ENCODE data around the gene WDR59. TPM values are rescaled to one million over a fixed set of nuclear protein-coding genes. Genes with fewer than 3 reads are reported as not detected.
"Not testable (repeated sequence)": the region's sequence is repeated elsewhere in the genome, so short reads cannot be mapped to it uniquely, and the experiment has no call there.

Gene WDR59
- total RNA-seq, 1 donor from 2014 or later, result 64.0 TPM

GRCh38 chr16:74844041-74844980 lies 140.6 kb downstream of the WDR59 start:
- no peak overlapping the region for H3K4me2 ChIP-seq
- H3K9me3 Mint-ChIP-seq, result no peaks in the 10 kb centered on the region
- H3K27ac ChIP-seq, result no peak overlapping the region
- H3K79me2 ChIP-seq (ENCODE audit: low read depth), result no peaks in the 10 kb centered on the region
- no peak for DNase-seq (ENCODE audit: low spot score)
- peaks cover 2% of the 10 kb centered on the region for H3K4me1 Mint-ChIP-seq
- TF ChIP-seq EZH2phosphoT487 (IDR thresholded peaks at IDR 0.05) (no peak), EZH2 (IDR thresholded peaks at IDR 0.05) (no peak)
- TF ChIP-seq, protein P1, sequence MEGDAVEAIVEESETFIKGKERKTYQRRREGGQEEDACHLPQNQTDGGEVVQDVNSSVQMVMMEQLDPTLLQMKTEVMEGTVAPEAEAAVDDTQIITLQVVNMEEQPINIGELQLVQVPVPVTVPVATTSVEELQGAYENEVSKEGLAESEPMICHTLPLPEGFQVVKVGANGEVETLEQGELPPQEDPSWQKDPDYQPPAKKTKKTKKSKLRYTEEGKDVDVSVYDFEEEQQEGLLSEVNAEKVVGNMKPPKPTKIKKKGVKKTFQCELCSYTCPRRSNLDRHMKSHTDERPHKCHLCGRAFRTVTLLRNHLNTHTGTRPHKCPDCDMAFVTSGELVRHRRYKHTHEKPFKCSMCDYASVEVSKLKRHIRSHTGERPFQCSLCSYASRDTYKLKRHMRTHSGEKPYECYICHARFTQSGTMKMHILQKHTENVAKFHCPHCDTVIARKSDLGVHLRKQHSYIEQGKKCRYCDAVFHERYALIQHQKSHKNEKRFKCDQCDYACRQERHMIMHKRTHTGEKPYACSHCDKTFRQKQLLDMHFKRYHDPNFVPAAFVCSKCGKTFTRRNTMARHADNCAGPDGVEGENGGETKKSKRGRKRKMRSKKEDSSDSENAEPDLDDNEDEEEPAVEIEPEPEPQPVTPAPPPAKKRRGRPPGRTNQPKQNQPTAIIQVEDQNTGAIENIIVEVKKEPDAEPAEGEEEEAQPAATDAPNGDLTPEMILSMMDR (IDR thresholded peaks at IDR 0.05), result no peak
- H4K20me1 ChIP-seq (ENCODE audit: low read depth), result no peaks in the 10 kb centered on the region
- no peaks in the 10 kb centered on the region for H3K36me3 Mint-ChIP-seq
- H3K9ac ChIP-seq, result no peak overlapping the region
- H3K4me3 Mint-ChIP-seq, result no peak overlapping the region
- no peaks in the 10 kb centered on the region for H3K27me3 ChIP-seq
- no peaks in the 10 kb centered on the region for H3K9me3 ChIP-seq (ENCODE audit: low read depth)
- H3F3A ChIP-seq (ENCODE audit: low read depth), result no peaks in the 10 kb centered on the region
- H2AFZ ChIP-seq (replicated peaks), result no peak overlapping the region
- H3K27ac Mint-ChIP-seq, result no peak overlapping the region
- H3K27me3 Mint-ChIP-seq (ENCODE audit: insufficient read depth, low read depth), result peaks cover 4% of the 10 kb centered on the region
- H3K4me1 ChIP-seq, result no peaks in the 10 kb centered on the region
- H3K4me3 ChIP-seq, result no peak overlapping the region
- no peaks in the 10 kb centered on the region for H3K36me3 ChIP-seq

DNA sequence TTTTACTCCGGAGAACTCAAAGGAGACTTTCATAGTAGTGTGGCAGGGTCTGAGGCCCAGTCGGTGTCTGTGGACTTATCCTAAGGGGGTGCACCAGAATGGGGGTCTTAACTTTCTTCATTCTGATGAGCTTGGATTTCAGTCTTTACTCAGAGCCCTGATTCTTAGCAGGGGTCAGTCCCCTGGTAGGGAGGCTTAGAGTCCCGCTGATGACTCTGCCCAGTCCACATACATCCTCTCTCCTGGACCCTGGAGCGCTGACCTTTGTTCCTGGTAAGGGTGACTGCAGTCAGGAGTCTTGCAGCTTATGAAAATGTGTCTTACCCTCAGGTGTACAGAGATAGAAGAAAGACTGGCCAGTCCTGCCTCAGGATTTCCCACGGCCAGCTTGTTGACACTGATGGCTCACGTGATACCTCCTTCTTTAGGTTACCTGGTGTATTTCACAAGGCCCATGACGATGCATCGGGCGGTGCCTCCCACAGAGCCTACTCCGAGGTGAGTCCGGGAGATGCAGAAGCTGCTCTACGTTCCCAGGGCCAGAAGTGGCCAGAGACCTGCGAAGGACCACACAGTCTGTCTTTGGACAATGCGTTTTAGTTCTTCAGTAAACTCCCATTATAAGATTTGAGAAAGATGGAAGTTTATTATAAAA lies 141.4 kb downstream of the WDR59 start:
- H3K4me3 ChIP-seq; H3K27ac Mint-ChIP-seq; H2AFZ ChIP-seq (replicated peaks); H3K9me3 Mint-ChIP-seq; H3K27ac ChIP-seq; H3K4me2 ChIP-seq; H3K4me1 Mint-ChIP-seq; H3K9me3 ChIP-seq (ENCODE audit: low read depth); H3K36me3 ChIP-seq; H3K79me2 ChIP-seq (ENCODE audit: low read depth); H4K20me1 ChIP-seq (ENCODE audit: low read depth); H3K4me1 ChIP-seq; H3F3A ChIP-seq (ENCODE audit: low read depth); H3K4me3 Mint-ChIP-seq; DNase-seq (ENCODE audit: low spot score); H3K9ac ChIP-seq; H3K27me3 ChIP-seq; H3K27me3 Mint-ChIP-seq (ENCODE audit: insufficient read depth, low read depth); H3K36me3 Mint-ChIP-seq: not testable (repeated sequence)

DNA sequence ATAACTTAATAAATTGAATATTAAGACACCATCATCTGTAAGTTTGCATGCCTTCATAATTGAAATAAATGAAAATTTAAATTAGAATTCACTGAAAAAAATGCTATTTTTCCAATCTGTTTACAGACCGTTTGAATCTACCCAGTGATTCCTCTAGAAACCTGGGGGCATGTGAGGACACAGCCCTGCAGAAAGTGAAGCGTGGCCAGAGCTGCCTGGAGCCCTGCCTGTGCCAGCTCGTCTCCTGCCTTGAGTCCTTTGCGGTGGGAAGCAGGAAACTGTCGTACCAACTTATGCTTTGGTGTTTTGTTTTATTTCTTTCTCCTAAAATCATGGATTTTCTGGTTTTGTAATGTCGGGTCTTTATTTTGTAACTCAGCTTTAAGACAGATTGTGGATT lies 142.5 kb downstream of the WDR59 start:
- no peaks in the 10 kb centered on the region for H4K20me1 ChIP-seq (ENCODE audit: low read depth)
- Mint-ChIP-seq H3K27me3 (ENCODE audit: insufficient read depth, low read depth) (peaks cover 4% of the 10 kb centered on the region), H3K4me1 (peaks cover 2% of the 10 kb centered on the region), H3K27ac (no peak overlapping the region), H3K4me3 (no peak overlapping the region), H3K9me3 (no peaks in the 10 kb centered on the region), H3K36me3 (no peaks in the 10 kb centered on the region)
- no peaks in the 10 kb centered on the region for H3K27me3 ChIP-seq
- no peak overlapping the region for H3K27ac ChIP-seq
- H3K4me1 ChIP-seq, result peaks cover 1% of the 10 kb centered on the region
- DNase-seq (ENCODE audit: low spot score), result no peak
- no peak overlapping the region for H2AFZ ChIP-seq (replicated peaks)
- no peak overlapping the region for H3K4me2 ChIP-seq
- H3K79me2 ChIP-seq (ENCODE audit: low read depth), result no peaks in the 10 kb centered on the region
- H3K9me3 ChIP-seq (ENCODE audit: low read depth), result no peaks in the 10 kb centered on the region
- H3F3A ChIP-seq (ENCODE audit: low read depth), result no peaks in the 10 kb centered on the region
- TF ChIP-seq EZH2phosphoT487 (IDR thresholded peaks at IDR 0.05), result no peak
- TF ChIP-seq, protein P1 (IDR thresholded peaks at IDR 0.05), result no peak
- no peak for TF ChIP-seq EZH2 (IDR thresholded peaks at IDR 0.05)
- no peaks in the 10 kb centered on the region for H3K36me3 ChIP-seq
- H3K9ac ChIP-seq, result no peak overlapping the region
- H3K4me3 ChIP-seq, result no peak overlapping the region

DNA sequence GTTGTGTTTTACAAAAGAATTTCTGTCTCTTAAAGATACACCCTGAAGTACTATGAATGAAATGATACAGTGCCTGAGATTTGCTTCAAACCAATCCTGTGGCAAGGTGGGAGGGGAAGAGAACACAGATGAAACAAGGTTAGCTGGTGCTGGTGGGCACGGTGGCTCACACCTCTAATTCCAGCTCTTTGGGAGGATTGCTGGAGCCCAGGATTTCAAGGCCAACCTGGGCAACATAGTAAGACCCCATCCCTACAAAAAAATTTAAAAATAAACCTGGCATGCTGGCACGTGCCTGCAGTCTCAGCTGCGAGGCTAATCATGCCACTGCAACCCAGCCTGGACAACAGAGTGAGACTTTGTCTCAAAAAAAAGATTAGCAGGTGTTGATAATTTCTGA lies 143.0 kb downstream of the WDR59 start:
- Mint-ChIP-seq H3K4me1 (peaks cover 2% of the 10 kb centered on the region), H3K27me3 (ENCODE audit: insufficient read depth, low read depth) (peaks cover 4% of the 10 kb centered on the region), H3K9me3 (no peaks in the 10 kb centered on the region), H3K4me3 (no peak overlapping the region), H3K36me3 (no peaks in the 10 kb centered on the region), H3K27ac (no peak overlapping the region)
- Histone ChIP-seq H3K79me2 (ENCODE audit: low read depth) (no peaks in the 10 kb centered on the region), H3K27me3 (no peaks in the 10 kb centered on the region), H3K4me1 (peaks cover 6% of the 10 kb centered on the region), H2AFZ (replicated peaks) (no peak overlapping the region), H3K9ac (no peak overlapping the region), H3K9me3 (ENCODE audit: low read depth) (no peaks in the 10 kb centered on the region), H3K4me3 (no peak overlapping the region), H3K36me3 (no peaks in the 10 kb centered on the region), H4K20me1 (ENCODE audit: low read depth) (no peaks in the 10 kb centered on the region), H3K27ac (no peak overlapping the region), H3K4me2 (no peak overlapping the region), H3F3A (ENCODE audit: low read depth) (no peaks in the 10 kb centered on the region)
- TF ChIP-seq, protein P1 (IDR thresholded peaks at IDR 0.05), result no peak
- no peak for TF ChIP-seq EZH2 (IDR thresholded peaks at IDR 0.05)
- no peak for TF ChIP-seq EZH2phosphoT487 (IDR thresholded peaks at IDR 0.05)
- DNase-seq (ENCODE audit: low spot score), result no peak

Measured in neural progenitor cell (in vitro differentiated cells).